Panc1 (cell line): ENCODE measurements around the gene PRKCA. TPM values are rescaled to one million over a fixed set of nuclear protein-coding genes. Genes with fewer than 3 reads are reported as not detected.

ENCODE experiments used
- ATAC-seq: fragments of 200-7000 bp; cut with Tn5 transposase; 2 replicates; pipeline ENCODE4 v1.9.1; 2020; ENCODE audit warnings: mild to moderate bottlenecking, moderate library complexity
- BruUV-seq: library from RNA; stranded (reverse); fragments of 400-500 nt; replicated peaks from 2 replicates; lab custom pipeline; 2021; lab: Mats Ljungman, UMichigan
- CTCF ChIA-PET: fragments of 300-600 bp; sonication (Branson Sonifier 250); formaldehyde crosslinking; loops from one replicate; lab custom pipeline; 2022; ENCODE audit warnings: antibody characterized with exemption; lab: Charles Lee
- POLR2A ChIA-PET: fragments of 300-600 bp; sonication (Branson Sonifier 250); formaldehyde crosslinking; loops from one replicate; lab custom pipeline; 2022; ENCODE audit warnings: antibody characterized with exemption; lab: Charles Lee
- DNase-seq: peaks from one replicate; pipeline ENCODE4 v3.0.0-alpha.2; 2010; ENCODE audit warnings: low read depth, low spot score
- H3K27ac ChIP-seq: 2 replicates; pipeline ENCODE4 v1.5.1; 2011; ENCODE audit warnings: mild to moderate bottlenecking, low read length, inconsistent platforms
- H3K27me3 ChIP-seq: fragments of 200-500 bp; sonication (Bioruptor generic); 2 replicates; pipeline ENCODE4 v1.6.0; 2014; ENCODE audit warnings: low read length, inconsistent platforms; ENCODE audit not compliant: control insufficient read depth, insufficient read depth
- H3K36me3 ChIP-seq: fragments of 200-500 bp; sonication (Bioruptor generic); 2 replicates; pipeline ENCODE4 v1.5.1; 2014; ENCODE audit warnings: inconsistent platforms, mild to moderate bottlenecking, low read length, moderate library complexity; ENCODE audit not compliant: control insufficient read depth, insufficient read depth
- H3K4me1 ChIP-seq: 2 replicates; pipeline ENCODE4 v1.5.1; 2011; ENCODE audit warnings: inconsistent platforms, mild to moderate bottlenecking, low read length, moderate library complexity; ENCODE audit not compliant: control insufficient read depth, insufficient read depth
- H3K4me3 ChIP-seq, 2 experiments: 2 replicates each; pipeline ENCODE4 v1.5.1; 2011 to 2012; ENCODE audit warnings: low read depth in 2 of 2, low read length in 2 of 2, mild to moderate bottlenecking in 2 of 2, inconsistent platforms in 1 of 2, moderate library complexity in 1 of 2
- H3K9me3 ChIP-seq: fragments of 200-500 bp; sonication (Bioruptor generic); 2 replicates; pipeline ENCODE4 v1.5.1; 2014; ENCODE audit warnings: low read depth, mild to moderate bottlenecking, inconsistent platforms, low read length, moderate library complexity; ENCODE audit not compliant: control insufficient read depth, insufficient read depth
- CTCF ChIP-seq: fragments of 450-650 bp; IDR thresholded peaks from 2 replicates; pipeline ENCODE4 v1.5.1; 2017; ENCODE audit warnings: mild to moderate bottlenecking
- POLR2AphosphoS5 ChIP-seq: IDR thresholded peaks from 2 replicates; pipeline ENCODE4 v1.6.1; 2012; ENCODE audit warnings: mild to moderate bottlenecking, low read depth, low read length, moderate library complexity
- REST ChIP-seq, 2 experiments: IDR thresholded peaks; 2 replicates each; pipeline ENCODE4 v1.6.1; 2011 to 2012; ENCODE audit warnings: low read depth in 2 of 2, control low read depth in 1 of 2, low read length in 1 of 2, mild to moderate bottlenecking in 1 of 2, moderate library complexity in 1 of 2; ENCODE audit not compliant: insufficient read depth in 1 of 2
- SIN3A ChIP-seq: IDR thresholded peaks from 2 replicates; pipeline ENCODE4 v1.6.1; 2012; ENCODE audit warnings: low read depth, mild to moderate bottlenecking, low read length, moderate library complexity, borderline replicate concordance; ENCODE audit not compliant: insufficient read depth
- TCF7L2 ChIP-seq: IDR thresholded peaks from 2 replicates; pipeline ENCODE4 v1.6.1; 2011; ENCODE audit warnings: mild to moderate bottlenecking, low read depth, low read length, inconsistent platforms
- in situ Hi-C: cut with HindIII; loops from 2 replicates; pipeline ENCODE4 v1.10.0; 2016; ENCODE audit warnings: low sequenced_read_pairs, low pct_unique_long_range_greater_than_20kb
- intact Hi-C: fragments of 100-400 bp; cut with micrococcal nuclease; formaldehyde crosslinking; loops from one replicate; pipeline ENCODE4 v1.10.0; 2022; ENCODE audit not compliant: unreplicated experiment
- total RNA-seq: library from RNA; stranded (reverse); gene quantifications from one replicate; pipeline ENCODE4 v1.2.1, GENCODE V29; 2021; ENCODE audit not compliant: unreplicated experiment

Gene PRKCA
- total RNA-seq, 1 experiment from 2014 or later: 53.0 TPM

- no peak overlapping the region for H3K4me3 ChIP-seq
- BruUV-seq: no TSS peak
- POLR2A ChIA-PET: no interaction called here
- H3K4me1 ChIP-seq: peaks cover 58% of the 10 kb centered on the region
- peak overlapping the region; percentile 83 for H3K27ac ChIP-seq
- ATAC-seq (no peak), DNase-seq (no peak)
- H3K27me3 ChIP-seq: no peaks in the 10 kb centered on the region
- in situ Hi-C loops: no loop called here
- H3K36me3 ChIP-seq: no peaks in the 10 kb centered on the region
- TF ChIP-seq REST (IDR thresholded peaks at IDR 0.05; ENCODE audit: insufficient read depth in 1 of 2, low read depth in 2 of 2, low read length in 1 of 2): no peak
- intact Hi-C loops: no loop called here
- CTCF ChIA-PET: no interaction called here
- H3K9me3 ChIP-seq: no peaks in the 10 kb centered on the region
Observed at GRCh38 chr17:66506641-66507040, 204.2 kb downstream of the PRKCA start.

GRCh38 chr17:66507103-66507923 is 204.9 kb downstream of the PRKCA start:
- H3K4me3 ChIP-seq: no peak overlapping the region; a peak in 1 of 4 replicates
- no peaks in the 10 kb centered on the region for H3K27me3 ChIP-seq
- in situ Hi-C loops (no loop called here), intact Hi-C loops (no loop called here)
- DNase-seq: no peak
- H3K36me3 ChIP-seq: no peaks in the 10 kb centered on the region
- peak overlapping the region; percentile 83 for H3K27ac ChIP-seq
- CTCF ChIA-PET: no interaction called here
- H3K9me3 ChIP-seq: no peaks in the 10 kb centered on the region
- TF ChIP-seq REST (IDR thresholded peaks at IDR 0.05; ENCODE audit: insufficient read depth in 1 of 2, low read depth in 2 of 2, low read length in 1 of 2) (no peak), POLR2AphosphoS5 (no peak), CTCF (no peak), SIN3A (no peak), TCF7L2 (no peak)
- ATAC-seq: peak; percentile 49; the same call in 1 of the 2 replicates
- POLR2A ChIA-PET: no interaction called here
- peaks cover 54% of the 10 kb centered on the region for H3K4me1 ChIP-seq
- BruUV-seq: no TSS peak
